ENCODE measurements around the gene HBG1.

The HBG1 gene

GRCh38 chr11:5269715-5270147 is 20.1 kb upstream of the HBG1 start, which contains the start of gene HBE1:
Gene HBE1, minus strand, starts transcription at chr11:5269945. Its CDS starts 55 bp downstream, at chr11:5269890.
- no peak within 1 kb of the TSS for H2AFZ ChIP-seq (ENCODE audit: low read length)
- DNase-seq: no peak
- H3K9ac ChIP-seq (ENCODE audit: low read length): no peak within 1 kb of the TSS
- H3K4me1 ChIP-seq (ENCODE audit: low read length): no peaks in the 10 kb centered on the region
- TF ChIP-seq, protein P1, sequence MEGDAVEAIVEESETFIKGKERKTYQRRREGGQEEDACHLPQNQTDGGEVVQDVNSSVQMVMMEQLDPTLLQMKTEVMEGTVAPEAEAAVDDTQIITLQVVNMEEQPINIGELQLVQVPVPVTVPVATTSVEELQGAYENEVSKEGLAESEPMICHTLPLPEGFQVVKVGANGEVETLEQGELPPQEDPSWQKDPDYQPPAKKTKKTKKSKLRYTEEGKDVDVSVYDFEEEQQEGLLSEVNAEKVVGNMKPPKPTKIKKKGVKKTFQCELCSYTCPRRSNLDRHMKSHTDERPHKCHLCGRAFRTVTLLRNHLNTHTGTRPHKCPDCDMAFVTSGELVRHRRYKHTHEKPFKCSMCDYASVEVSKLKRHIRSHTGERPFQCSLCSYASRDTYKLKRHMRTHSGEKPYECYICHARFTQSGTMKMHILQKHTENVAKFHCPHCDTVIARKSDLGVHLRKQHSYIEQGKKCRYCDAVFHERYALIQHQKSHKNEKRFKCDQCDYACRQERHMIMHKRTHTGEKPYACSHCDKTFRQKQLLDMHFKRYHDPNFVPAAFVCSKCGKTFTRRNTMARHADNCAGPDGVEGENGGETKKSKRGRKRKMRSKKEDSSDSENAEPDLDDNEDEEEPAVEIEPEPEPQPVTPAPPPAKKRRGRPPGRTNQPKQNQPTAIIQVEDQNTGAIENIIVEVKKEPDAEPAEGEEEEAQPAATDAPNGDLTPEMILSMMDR (IDR thresholded peaks at IDR 0.05; ENCODE audit: low read length): no peak
- TF ChIP-seq EZH2phosphoT487 (IDR thresholded peaks at IDR 0.05; ENCODE audit: low read length): no peak
- TF ChIP-seq EZH2 (optimal IDR thresholded peaks at IDR 0.05; ENCODE audit: low read depth, low read length): no peak
- H3K27ac ChIP-seq (ENCODE audit: low read length): no peak within 1 kb of the TSS
- no peak within 1 kb of the TSS for H3K4me3 ChIP-seq (ENCODE audit: low read length)
- H3K4me2 ChIP-seq (ENCODE audit: low read depth, low read length): no peak within 1 kb of the TSS
- no peaks in the 10 kb centered on the region for H3K27me3 ChIP-seq (replicated peaks; ENCODE audit: insufficient read depth, low read length)
- H4K20me1 ChIP-seq (ENCODE audit: insufficient read depth, low read length): no peaks in the 10 kb centered on the region
- H3K9me2 ChIP-seq (replicated peaks; ENCODE audit: insufficient read depth, low read length): no peaks in the 10 kb centered on the region
- no peaks in the 10 kb centered on the region for H3K79me2 ChIP-seq (ENCODE audit: low read length)
- H3K36me3 ChIP-seq (replicated peaks; ENCODE audit: insufficient read depth, low read length): no peaks in the 10 kb centered on the region
- H3F3A ChIP-seq (ENCODE audit: insufficient read depth, low read length): no peaks in the 10 kb centered on the region
- H3K9me3 ChIP-seq (replicated peaks; ENCODE audit: insufficient read depth, low read length): no peaks in the 10 kb centered on the region

DNA sequence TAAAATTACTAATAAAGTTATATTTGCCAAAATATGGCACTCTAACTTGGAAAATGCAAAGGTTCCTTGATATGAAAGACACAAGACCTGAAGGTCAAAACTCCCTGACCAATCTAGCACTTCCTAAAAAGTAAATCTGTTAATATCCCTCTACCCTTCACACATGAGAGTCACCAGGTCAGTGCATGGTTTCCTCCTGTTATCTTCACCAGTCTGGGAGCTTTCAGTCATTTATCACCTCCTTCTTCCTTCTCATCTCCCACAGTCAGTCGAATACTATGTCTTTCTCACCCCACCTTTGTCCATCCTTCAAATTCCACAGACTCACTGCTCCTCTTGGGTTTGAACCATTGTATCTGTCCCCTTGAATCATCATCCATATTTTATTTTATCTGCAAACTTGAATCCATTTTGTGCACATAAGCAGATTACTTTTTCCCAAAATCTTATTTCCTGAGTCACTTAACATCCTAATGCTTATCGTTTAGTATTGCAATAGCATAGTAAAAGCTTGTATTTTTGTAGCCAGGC is 17.4 kb upstream of the HBG1 start:
- no peak for TF ChIP-seq EZH2 (optimal IDR thresholded peaks at IDR 0.05; ENCODE audit: low read depth, low read length)
- no peak for TF ChIP-seq EZH2phosphoT487 (IDR thresholded peaks at IDR 0.05; ENCODE audit: low read length)
- TF ChIP-seq, protein P1 (IDR thresholded peaks at IDR 0.05; ENCODE audit: low read length): no peak

GRCh38 chr11:5266609-5267008 is 17.0 kb upstream of the HBG1 start:
- Histone ChIP-seq H3K27ac (ENCODE audit: low read length) (no peak overlapping the region), H3K9me3 (replicated peaks; ENCODE audit: insufficient read depth, low read length) (no peaks in the 10 kb centered on the region), H3K4me3 (ENCODE audit: low read length) (no peak overlapping the region), H3K79me2 (ENCODE audit: low read length) (no peaks in the 10 kb centered on the region), H4K20me1 (ENCODE audit: insufficient read depth, low read length) (no peaks in the 10 kb centered on the region), H3K4me2 (ENCODE audit: low read depth, low read length) (no peak overlapping the region), H3K9ac (ENCODE audit: low read length) (no peak overlapping the region), H3F3A (ENCODE audit: insufficient read depth, low read length) (no peaks in the 10 kb centered on the region), H2AFZ (ENCODE audit: low read length) (no peak overlapping the region), H3K36me3 (replicated peaks; ENCODE audit: insufficient read depth, low read length) (no peaks in the 10 kb centered on the region), H3K27me3 (replicated peaks; ENCODE audit: insufficient read depth, low read length) (no peaks in the 10 kb centered on the region), H3K4me1 (ENCODE audit: low read length) (no peaks in the 10 kb centered on the region), H3K9me2 (replicated peaks; ENCODE audit: insufficient read depth, low read length) (no peaks in the 10 kb centered on the region)
- DNase-seq: no peak
- TF ChIP-seq, protein P1 (IDR thresholded peaks at IDR 0.05; ENCODE audit: low read length): no peak
- no peak for TF ChIP-seq EZH2 (optimal IDR thresholded peaks at IDR 0.05; ENCODE audit: low read depth, low read length)
- no peak for TF ChIP-seq EZH2phosphoT487 (IDR thresholded peaks at IDR 0.05; ENCODE audit: low read length)

More for the DNA sequence above, 17.4 kb upstream of the HBG1 start:
- Histone ChIP-seq H3F3A (ENCODE audit: insufficient read depth, low read length) (no peaks in the 10 kb centered on the region), H3K36me3 (replicated peaks; ENCODE audit: insufficient read depth, low read length) (no peaks in the 10 kb centered on the region), H3K27ac (ENCODE audit: low read length) (no peak overlapping the region), H3K4me3 (ENCODE audit: low read length) (no peak overlapping the region), H3K79me2 (ENCODE audit: low read length) (no peaks in the 10 kb centered on the region), H3K9me2 (replicated peaks; ENCODE audit: insufficient read depth, low read length) (no peaks in the 10 kb centered on the region), H3K9me3 (replicated peaks; ENCODE audit: insufficient read depth, low read length) (no peaks in the 10 kb centered on the region), H2AFZ (ENCODE audit: low read length) (no peak overlapping the region), H3K27me3 (replicated peaks; ENCODE audit: insufficient read depth, low read length) (no peaks in the 10 kb centered on the region), H3K4me1 (ENCODE audit: low read length) (no peaks in the 10 kb centered on the region), H3K4me2 (ENCODE audit: low read depth, low read length) (no peak overlapping the region), H4K20me1 (ENCODE audit: insufficient read depth, low read length) (no peaks in the 10 kb centered on the region), H3K9ac (ENCODE audit: low read length) (no peak overlapping the region)
- DNase-seq: no peak
